ENCODE data around the gene C19orf67. TPM values are rescaled to one million over a fixed set of nuclear protein-coding genes. Genes with fewer than 3 reads are reported as not detected.
A peak's percentile ranks its signal among the peaks of the same experiment; 100 is the strongest.

Gene C19orf67
- total and polyA plus RNA-seq, 2 of the 13 experiments (the other 11 are each of a cell fraction or from before 2014, with no cell fraction given), result 0.11 to 0.32 TPM

- TF ChIP-seq SP5 (CRISPR knock-in tag; IDR thresholded peaks at IDR 0.05; ENCODE audit: borderline replicate concordance, low read depth), result no peak
- TF ChIP-seq LRRFIP1 (CRISPR knock-in tag; conservative IDR thresholded peaks at IDR 0.05), result no peak
- no peak for TF ChIP-seq ZNF761 (CRISPR knock-in tag; conservative IDR thresholded peaks at IDR 0.05)
- peak; percentile 89 for TF ChIP-seq AGO1 (IDR thresholded peaks at IDR 0.05; ENCODE audit: low read depth, low read length, poor library complexity, severe bottlenecking)
- TF ChIP-seq RFX3 (CRISPR knock-in tag; IDR thresholded peaks at IDR 0.05), result no peak
- no peak; the same call in 1 of the 2 replicates for TF ChIP-seq ERF (CRISPR knock-in tag; IDR thresholded peaks at IDR 0.05)
- TF ChIP-seq ZNF446 (CRISPR knock-in tag; IDR thresholded peaks at IDR 0.05), result no peak
- no peak for TF ChIP-seq NR2F2 (IDR thresholded peaks at IDR 0.05; ENCODE audit: borderline replicate concordance, low read depth)
- TF ChIP-seq KLF9 (CRISPR knock-in tag; IDR thresholded peaks at IDR 0.05; ENCODE audit: low read depth), result no peak
- peak; percentile 48 for TF ChIP-seq ZNF574 (CRISPR knock-in tag; IDR thresholded peaks at IDR 0.05)
- peak; percentile 27 for TF ChIP-seq RBM22 (optimal IDR thresholded peaks at IDR 0.05; ENCODE audit: low read length)
- TF ChIP-seq IRF2 (CRISPR knock-in tag; IDR thresholded peaks at IDR 0.05), result no peak
- no peak for TF ChIP-seq ZNF407 (CRISPR knock-in tag; IDR thresholded peaks at IDR 0.05; ENCODE audit: not compliant biosample characterization)
These were observed 5.7 kb upstream of the C19orf67 start (continued) for GRCh38 chr19:14091081-14091812.
